ENCODE results near the gene BNC2.
"Not testable (repeated sequence)": the region's sequence is repeated elsewhere in the genome, so short reads cannot be mapped to it uniquely, and the experiment has no call there.

BNC2 gene

DNA sequence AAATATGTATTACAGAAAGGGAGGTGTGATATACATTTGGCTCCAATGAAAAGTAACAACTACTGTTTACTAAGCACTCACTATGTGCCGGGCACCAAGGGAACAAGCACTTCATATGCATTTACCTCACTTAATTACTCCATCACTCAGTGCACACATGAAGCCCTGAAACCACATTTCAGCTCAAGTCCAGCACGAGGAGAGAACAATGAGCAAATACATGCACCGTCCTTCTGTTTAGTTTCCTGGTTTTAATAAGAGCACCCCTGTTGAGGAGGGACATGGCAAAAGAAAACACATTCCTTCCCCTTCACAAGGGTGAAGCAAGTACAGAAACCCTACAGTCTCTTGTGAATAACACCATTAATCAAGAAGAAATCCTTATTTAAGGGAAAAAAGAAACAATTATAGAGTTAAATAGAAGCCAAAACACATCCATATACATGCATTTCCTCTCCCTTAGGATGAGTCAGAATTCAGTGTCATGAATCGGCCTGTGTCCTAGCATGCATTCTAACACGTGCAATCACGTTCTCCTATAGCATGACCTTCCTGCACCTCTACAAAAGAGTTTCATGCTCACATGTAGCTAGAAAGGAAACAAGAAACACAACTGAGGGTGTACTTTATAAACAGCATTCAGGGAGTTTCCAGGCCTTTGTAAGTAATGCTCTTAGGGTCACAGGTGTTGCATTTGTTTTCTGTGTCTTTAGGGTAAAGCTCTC lies 411.6 kb downstream of the BNC2 start:
- DNase-seq, result no peak

DNA sequence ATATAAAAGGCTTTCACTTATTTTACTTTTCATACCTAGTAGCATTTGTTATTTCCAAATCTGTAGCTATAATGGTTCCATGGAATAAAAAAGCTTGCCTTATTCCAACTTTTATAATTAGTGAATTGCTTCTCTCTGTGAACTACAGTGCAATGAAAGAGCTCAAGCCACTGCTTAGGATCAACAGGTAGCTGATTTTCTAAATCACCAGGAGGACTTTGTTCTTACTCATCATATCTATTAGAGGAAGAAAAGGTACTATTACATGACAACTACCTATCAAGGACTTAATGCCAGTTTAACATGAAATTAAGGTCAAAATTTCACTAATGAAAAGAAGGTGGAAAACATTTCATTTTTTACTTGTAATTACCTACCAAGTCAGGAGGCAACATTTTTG lies 414.6 kb downstream of the BNC2 start:
- no peak for DNase-seq

DNA sequence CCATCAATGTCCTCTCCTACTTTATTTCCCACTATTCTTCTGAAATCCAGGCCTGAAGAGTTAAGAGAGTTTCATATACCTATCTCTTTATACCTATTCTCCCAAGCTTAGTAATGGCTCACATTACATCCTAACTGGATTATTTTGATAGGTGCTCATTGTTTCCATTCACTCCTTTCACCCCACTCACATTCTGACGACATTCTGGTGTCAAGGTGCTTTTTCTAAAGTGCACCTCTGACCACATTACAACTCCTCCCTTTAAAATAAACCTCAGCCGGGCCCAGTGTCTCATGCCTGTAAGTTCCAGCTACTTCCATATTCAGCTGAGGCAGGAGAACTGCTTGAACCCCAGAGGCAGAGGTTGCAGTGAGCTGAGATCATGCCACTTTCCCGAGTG lies 417.1 kb downstream of the BNC2 start:
- DNase-seq, result no peak

DNA sequence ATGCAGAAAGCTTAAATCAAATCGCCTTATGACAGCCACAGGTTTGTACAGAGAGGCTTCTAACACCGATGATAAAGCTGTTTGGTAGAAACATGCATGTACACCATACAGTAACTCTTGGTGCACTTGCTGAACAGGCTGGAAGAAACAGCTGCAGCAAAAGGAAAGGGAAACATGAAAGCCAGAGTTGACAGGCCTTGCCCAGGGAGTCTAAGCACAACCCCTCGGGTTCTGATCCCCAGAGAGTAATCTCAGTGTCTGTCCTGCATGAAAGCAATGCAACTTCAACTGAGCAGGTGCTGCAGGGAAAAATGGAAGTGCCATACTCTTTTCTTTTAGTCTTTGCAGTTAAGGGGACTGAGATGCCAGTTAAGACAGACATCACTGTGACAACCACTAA lies 419.9 kb downstream of the BNC2 start:
- no peak for DNase-seq

DNA sequence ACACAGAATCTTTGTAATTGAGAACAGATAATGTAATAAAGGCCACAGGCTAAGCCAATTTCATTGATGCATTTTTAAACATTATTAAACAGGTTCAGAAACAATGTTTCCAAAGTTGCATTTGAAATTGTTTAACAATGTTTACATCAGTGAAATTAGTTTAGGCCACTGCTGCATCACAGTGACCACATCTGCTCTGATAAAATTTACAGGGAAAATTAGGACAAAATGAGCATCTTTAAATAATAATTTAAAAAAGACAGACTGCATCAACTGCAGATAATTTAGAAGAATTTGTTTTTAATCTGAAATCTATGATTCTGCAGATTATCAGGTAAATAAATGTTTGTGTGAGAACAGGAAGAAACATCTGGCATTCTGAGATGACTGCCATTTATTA lies 420.4 kb downstream of the BNC2 start:
- DNase-seq, result no peak

DNA sequence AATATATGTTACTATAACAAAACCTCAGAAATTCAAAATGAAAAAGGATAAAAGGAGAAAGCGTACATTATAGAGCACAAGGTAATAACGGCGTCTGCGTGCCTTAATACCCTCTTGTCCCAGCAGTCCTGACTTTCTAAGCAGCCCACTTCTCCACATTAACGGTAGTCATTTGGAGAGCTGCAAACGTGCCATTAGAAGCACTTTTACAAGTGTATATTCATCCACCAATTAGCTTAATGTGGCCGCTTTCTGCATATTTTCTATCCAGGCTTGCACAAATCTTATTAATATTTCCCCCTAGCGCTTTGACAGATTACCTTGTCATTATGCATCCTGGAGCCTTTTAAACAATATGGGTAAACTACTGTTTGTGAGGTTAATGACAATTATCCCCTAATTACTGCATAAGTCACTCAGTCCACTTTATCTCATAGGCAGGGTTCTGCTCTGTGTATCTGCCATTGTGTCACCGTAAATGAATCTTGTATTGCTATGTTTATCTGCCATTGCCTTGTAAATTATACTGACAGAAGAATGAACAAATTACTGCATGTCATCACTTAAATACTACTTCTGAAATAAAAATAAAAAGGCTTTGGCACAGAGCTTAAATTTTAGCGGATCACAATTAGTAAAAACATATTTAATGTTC lies 421.3 kb downstream of the BNC2 start:
- DNase-seq, result no peak

DNA sequence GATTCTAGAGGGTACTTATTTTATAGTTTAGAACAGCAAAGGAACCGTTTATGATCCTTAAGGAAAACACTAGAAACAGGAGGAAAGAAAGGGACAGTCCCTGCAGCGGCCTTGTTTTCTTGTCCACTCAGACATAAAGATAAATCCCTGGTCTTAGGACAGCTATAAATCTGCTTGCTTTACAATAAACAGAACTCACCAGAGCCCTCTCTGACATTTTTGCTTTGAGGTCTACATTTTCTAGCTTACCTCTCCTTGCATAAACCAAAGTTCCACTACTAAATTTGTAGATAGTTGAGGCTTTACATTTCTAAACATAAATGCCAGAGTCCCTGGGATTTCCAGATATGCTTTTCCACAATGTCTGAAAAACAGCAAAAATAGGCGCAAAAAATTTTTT lies 422.5 kb downstream of the BNC2 start:
- DNase-seq, result no peak

DNA sequence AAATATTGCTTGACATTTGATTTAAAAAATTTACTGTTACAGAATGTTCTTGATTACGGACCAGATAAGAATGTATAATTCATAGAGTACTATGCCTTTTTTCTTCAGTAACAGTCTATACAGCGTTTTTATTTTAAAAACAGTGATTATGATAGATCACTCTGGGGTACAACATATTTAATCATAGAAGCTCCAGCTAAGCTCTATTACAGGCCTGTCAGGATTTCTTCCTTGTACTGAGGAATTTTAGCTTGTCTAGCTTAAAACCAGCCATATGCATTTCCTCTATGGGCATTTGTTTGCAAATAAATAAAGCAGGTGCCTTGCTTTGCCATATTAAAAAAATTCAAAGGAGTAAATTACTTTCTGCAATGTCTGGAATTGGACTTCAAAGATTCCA lies 423.8 kb downstream of the BNC2 start:
- DNase-seq, result no peak

DNA sequence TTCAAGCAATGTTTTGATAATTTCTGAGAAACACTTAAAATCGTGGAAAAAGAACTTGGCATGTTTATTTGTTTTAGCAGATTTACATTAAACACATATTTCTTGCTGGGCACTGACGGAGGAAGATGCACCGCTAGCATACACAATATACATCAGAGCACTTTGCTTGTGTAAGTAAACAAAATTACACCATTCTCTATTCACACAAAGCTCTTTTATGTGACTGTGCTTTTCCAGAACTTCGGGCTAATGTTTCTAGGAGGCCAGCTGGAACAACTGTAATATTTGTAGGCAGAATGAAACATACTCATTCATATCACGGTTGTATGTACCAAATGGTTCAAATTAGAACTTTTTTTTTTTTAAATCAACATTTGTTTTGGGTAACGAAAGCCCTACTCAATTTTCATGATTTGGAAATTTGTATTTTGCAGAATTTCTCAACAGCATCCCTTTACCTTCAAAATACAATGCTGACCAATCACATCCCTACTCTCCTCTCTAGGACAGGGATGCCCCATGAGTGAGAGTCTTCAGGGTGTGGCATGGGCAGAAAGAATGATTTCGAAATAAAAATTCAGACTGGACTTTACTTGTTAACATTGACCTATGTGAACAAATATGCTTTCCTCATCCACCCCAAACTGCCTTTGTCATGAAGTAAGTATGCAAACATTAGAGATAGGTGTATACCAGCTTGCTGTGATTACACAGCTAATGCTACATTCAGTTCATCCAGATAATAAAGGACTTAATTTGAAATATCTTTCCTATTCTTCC lies 425.1 kb downstream of the BNC2 start:
- no peak for DNase-seq

DNA sequence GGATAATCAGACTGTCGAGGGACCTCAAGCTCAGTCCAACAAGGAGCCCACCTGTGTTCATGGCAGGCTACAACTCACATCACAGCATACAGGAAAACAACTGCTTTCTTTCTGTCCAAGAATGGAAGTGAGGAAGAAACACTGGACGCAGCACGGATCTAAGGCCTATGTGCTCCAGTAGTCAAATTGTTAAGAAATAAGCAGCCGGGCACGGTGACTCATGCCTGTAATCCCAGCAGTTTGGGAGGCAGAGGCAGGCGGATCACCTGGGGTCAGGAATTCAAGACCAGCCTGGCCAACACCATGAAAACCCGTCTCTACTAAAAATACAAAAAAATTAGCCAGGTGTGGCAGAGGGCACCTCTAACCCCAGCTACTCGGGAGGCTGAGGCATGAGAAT lies 427.8 kb downstream of the BNC2 start:
- no peak for DNase-seq

DNA sequence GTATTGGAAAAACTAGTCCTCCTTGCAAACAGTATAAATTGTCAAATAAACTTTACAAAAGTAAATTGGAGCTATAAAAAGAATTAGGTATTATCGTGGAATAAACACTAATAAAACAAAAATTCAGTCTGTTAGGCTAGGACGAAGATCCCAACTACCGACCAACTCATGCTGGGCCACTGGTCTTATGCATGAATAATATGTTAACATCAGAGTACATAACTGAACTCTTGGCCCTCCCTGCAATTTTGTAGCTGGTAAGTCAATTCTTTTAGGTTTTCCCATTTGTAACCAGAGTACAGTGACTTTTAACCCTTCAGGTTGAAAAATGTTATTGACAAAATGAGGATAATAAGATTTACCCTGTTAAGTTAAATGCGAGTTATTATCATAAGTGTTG lies 428.7 kb downstream of the BNC2 start:
- no peak for DNase-seq

DNA sequence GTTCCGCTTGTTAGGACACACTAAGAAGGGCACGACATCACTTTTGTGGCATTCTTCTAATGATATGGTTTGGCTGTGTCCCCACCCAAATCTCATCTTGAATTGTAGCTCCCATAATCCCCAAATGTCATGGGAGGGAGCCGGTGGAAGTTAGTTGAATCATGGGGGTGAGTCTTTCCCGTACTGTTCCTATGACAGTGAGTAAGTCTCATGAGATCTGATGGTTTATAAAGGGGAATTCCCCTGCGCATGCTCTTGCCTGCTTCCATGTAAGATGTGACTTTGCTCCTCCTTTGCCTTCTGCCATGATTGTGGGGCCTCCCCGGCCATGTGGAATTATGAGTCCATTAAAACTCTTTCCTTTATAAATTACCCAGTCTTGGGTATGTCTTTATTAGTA lies 431.6 kb downstream of the BNC2 start:
- not testable (repeated sequence) for DNase-seq

DNA sequence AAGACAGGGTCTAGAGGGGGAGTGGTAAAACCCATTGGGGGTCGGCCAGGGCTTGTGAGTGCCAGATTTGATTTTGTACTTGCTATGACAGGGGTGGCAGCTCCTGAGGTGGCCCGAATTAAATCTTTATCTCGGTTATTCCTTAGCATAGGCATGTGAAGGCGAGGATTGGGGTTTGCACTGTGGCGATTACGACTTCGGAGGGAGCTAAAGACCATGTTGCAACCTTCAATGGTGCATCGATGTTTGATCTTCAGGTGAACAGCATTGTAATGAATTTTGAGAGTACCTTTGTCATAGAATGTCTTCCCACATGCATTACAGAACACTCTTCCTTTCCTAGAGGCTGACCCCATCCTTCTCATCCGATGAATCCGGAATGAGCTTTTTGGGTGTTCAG lies 433.9 kb downstream of the BNC2 start:
- DNase-seq, result no peak

DNA sequence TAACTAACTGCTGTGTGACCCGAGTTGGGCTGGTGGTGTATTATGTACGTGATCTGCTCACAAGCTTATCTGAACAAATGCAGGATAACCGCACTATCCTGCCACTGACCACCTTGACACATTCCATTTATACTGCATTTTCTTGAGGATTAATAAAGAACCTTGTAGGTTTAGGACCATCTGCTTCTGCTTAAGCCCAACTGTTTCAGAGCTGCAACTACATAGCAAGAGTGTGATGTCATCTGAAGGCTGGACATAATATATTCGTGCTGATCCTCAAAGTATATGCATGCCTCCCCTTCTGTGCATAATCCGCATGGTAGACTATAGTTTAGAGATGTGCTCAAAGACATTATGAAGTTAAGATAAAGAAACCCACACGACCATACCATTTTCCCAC lies 435.9 kb downstream of the BNC2 start:
- DNase-seq, result no peak

DNA sequence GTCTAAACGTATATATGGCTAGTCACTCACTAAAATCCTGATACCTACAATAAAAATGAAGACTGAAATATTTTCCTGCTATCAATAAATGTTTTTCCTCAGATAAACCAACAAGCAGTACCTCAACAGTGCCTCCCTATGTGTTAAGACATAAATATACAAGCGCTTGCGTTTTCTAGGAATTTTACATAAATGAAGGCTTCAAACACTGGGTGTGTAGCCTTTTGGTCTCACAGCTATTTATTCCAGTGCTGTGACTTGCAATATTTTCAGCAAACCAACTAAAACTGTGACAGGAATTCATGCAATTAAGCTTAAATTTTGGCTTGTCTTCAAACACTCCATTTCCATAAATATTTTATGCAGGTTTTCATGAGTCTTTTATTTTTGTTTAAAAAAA lies 437.0 kb downstream of the BNC2 start:
- no peak for DNase-seq

DNA sequence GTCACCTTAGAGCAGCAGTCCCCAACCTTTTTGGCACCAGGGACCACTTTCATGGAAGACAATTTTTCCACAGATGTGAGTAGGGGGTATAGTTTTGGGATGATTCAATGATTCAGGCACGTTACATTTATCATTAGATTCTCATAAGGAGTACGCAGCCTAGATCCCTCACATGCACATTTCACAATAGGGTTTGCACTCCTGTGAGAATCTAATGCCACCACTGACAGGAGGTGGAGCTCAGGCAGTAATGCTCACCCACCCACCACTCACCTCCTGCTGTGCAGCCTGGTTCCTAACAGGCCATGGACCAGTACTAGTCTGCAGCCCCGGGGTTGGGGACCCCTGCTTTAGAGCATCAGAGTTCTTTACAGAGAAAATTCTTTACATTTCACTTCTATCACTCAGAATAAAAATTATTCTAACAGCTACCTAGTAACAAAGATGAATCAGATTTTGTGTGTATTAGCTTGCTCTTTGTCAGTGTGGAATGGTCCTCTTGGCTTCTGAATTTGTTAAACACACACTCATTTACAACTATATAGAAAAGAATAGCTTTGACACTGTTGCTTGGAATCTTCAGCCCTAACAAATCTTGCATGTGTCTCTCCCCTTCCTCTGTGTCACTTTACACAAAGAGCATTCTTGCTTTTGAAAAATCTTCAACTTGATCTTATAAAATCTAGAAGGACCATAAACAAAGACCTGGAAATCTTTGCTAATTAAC lies 438.6 kb downstream of the BNC2 start:
- DNase-seq, result no peak

DNA sequence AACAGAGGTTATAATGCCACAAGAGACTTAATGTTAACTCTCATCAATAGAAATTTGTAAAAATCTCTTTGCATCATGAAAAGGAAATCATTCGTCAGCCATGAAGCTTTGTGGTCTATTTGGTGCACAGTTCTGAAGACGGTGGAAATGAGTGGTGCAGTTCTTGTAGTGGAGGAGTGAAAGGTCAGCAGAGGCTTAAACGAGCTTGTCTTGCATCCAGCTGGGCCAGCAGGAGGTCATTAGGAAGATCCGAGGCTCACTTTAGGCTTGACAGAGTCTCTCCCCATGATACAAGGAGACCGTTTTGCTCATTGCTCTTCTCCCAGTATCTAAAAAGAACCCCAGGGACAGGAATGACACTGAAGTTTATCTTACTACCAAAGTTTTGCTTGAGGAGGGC lies 440.8 kb downstream of the BNC2 start:
- no peak for DNase-seq

DNA sequence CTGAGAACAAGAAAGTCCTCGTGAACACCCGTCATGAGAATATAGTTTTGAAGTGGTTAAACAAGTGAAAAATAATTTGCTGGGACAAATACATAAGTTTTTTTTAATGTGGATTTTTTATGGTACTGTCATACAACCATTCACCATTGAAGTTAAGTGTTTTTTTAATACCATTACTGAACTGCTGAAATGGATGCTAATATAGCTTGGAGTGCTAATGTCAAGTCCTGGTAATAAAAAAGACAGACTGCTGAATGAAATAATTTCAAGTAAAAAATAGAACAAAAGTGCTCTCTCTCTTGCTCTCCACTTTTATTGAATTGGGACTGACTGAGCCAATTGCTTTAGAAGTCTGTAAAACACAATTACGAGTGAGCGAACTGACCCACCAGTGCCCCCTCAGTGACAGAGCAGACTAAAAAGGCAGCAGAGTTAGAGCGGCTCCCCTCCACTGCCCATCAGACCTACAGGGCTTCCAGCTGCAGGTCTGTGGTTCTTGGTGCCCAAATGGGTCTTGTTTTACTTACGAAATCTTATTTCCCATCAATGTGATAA lies 442.5 kb downstream of the BNC2 start:
- DNase-seq, result no peak

DNA sequence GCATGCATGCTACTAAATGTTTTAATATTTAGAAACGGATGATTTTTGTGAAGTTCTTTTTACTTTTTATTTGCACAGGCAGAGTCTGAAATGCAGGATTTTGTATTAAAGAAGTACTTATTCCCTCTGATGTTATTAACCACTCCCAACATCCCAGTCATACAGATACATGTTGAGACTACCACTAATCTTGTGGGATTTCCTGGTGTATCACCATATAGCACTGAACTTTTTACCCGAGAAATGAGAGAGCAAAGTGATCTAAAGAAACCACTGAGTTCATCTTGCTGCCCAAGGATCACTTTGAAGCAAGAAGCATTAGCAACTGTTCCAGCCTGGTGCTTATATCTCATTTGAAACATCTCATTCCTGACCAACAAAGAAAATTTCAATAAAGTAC lies 443.8 kb downstream of the BNC2 start:
- DNase-seq, result no peak

DNA sequence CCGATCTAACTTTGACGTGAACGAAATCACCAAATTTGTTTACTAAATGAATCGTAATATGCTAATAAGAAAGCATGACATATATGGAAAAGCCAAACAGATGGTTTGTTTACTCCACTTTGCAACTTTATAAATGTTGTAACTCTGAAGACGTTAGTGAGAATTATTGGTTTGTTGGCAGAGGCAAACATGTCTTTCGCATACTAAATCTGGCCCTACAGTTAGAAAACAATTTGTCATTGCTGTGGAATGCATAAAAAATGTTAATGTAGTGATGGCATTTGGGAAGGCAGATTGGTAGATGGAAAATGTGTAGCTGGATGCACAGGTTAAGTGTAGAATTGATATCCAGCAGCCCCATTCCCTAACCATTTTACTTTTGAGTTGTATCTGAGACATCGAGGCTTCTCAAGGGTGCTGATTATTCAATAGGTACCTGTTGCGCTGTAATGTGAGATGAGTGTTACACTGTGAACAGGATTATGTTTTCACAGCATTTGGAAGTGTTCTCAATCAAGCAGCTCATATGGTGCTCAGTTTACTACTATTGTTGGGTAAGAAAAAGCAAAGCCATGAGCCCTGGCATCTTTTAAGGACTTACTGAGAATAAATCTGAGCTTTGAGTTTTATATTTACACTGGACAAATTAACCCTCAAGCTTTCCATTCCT lies 444.8 kb downstream of the BNC2 start:
- no peak for DNase-seq

DNA sequence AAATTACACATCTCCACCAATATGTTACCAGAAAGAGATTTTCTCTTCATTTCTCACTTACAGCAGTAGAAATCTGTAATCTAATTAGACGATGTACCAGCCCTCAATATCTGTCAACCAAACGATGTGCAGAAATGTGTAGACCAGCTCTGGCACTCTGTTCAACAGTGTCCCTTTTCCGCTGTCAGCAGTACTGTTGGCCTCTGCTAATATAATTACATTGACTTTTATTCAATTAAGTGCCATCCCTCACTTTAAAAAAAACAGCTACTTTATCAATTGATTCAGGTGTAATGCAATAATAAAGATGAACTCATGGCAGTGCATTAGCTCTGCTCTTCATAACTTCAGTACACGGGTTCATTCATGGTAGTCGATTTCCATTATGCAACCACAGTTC lies 448.4 kb downstream of the BNC2 start:
- DNase-seq, result no peak
